Measurements from ENCODE around the gene ANXA8. TPM values are rescaled to one million over a fixed set of nuclear protein-coding genes. Genes with fewer than 3 reads are reported as not detected.

The ANXA8 gene
- total RNA-seq, 4 donors from 2014 or later: 1.3 to 183 (median 117) TPM

GRCh38 chr10:47447209-47447608 lies 36.7 kb downstream of the ANXA8 start:
- DNase-seq (ENCODE audit: low spot score): no peak
- no peak for TF ChIP-seq CTCF (IDR thresholded peaks at IDR 0.05)
- no peak for ATAC-seq (ENCODE audit: low FRiP score)

- DNase-seq (ENCODE audit: low spot score): no peak
- no peak for ATAC-seq (ENCODE audit: low FRiP score)
- TF ChIP-seq CTCF (IDR thresholded peaks at IDR 0.05): no peak
These were observed 38.2 kb downstream of the ANXA8 start for GRCh38 chr10:47445720-47446119.

- no peak for ATAC-seq (ENCODE audit: low FRiP score)
- TF ChIP-seq CTCF (IDR thresholded peaks at IDR 0.05): no peak
- no peak for DNase-seq (ENCODE audit: low spot score)
These were observed 39.9 kb downstream of the ANXA8 start for GRCh38 chr10:47444047-47444446.

- ATAC-seq (ENCODE audit: low FRiP score): no peak
- no peak for TF ChIP-seq CTCF (IDR thresholded peaks at IDR 0.05)
- DNase-seq (ENCODE audit: low spot score): no peak
These were observed 40.8 kb downstream of the ANXA8 start for GRCh38 chr10:47443145-47443544.

GRCh38 chr10:47442351-47442750 lies 41.6 kb downstream of the ANXA8 start:
- TF ChIP-seq CTCF (IDR thresholded peaks at IDR 0.05): no peak
- DNase-seq (ENCODE audit: low spot score) (no peak), ATAC-seq (ENCODE audit: low FRiP score) (no peak)

GRCh38 chr10:47441938-47442337 lies 42.0 kb downstream of the ANXA8 start:
- no peak for DNase-seq (ENCODE audit: low spot score)
- TF ChIP-seq CTCF (IDR thresholded peaks at IDR 0.05): no peak
- no peak for ATAC-seq (ENCODE audit: low FRiP score)

GRCh38 chr10:47440207-47440606 lies 43.7 kb downstream of the ANXA8 start:
- ATAC-seq (ENCODE audit: low FRiP score): no peak
- no peak for TF ChIP-seq CTCF (IDR thresholded peaks at IDR 0.05)
- no peak for DNase-seq (ENCODE audit: low spot score)

Measured in omental fat pad (tissue), 4 donors.